Left ventricle myocardium inferior (tissue), 1 donor: ENCODE data around the gene C5orf58. TPM values are rescaled to one million over a fixed set of nuclear protein-coding genes. Genes with fewer than 3 reads are reported as not detected.

Experiments
- DNase-seq: peaks from one replicate; pipeline ENCODE4 v3.0.0-alpha.2; 2020
- H3K27ac ChIP-seq: fragments of 200-600 bp; replicated peaks from 2 replicates; pipeline ENCODE4 v1.8.0; 2021
- H3K27me3 ChIP-seq: fragments of 200-600 bp; 2 replicates; pipeline ENCODE4 v1.8.0; 2021; ENCODE audit warnings: low read depth
- H3K36me3 ChIP-seq: fragments of 200-600 bp; 2 replicates; pipeline ENCODE4 v1.8.0; 2021
- H3K4me1 ChIP-seq: fragments of 200-600 bp; 2 replicates; pipeline ENCODE4 v1.8.0; 2021
- H3K4me3 ChIP-seq: fragments of 200-600 bp; 2 replicates; pipeline ENCODE4 v1.8.0; 2021; ENCODE audit warnings: mild to moderate bottlenecking, moderate library complexity
- H3K9me3 ChIP-seq: fragments of 200-600 bp; replicated peaks from 2 replicates; pipeline ENCODE4 v1.8.0; 2021
- intact Hi-C: fragments of 100-400 bp; cut with micrococcal nuclease; formaldehyde crosslinking; loops from one replicate; pipeline ENCODE4 v1.11.0; 2022
- total RNA-seq: library from RNA; stranded (reverse); fragmentation: NEBNext Ultra II Directional; extraction: Animal tissue kit (Norgen Biotek cat#: 25700); gene quantifications from one replicate; pipeline ENCODE4 v1.2.1, GENCODE V29; 2021
- TF ChIP-seq, protein P1 (sequence below): fragments of 200-600 bp; IDR thresholded peaks from 2 replicates; pipeline ENCODE4 v1.8.0; 2021; ENCODE audit warnings: antibody characterized with exemption, mild to moderate bottlenecking, borderline replicate concordance
- donor health status: DM: no; HTN: yes; CAD: no; lungs with severe emphysema.

C5orf58 gene
- total RNA-seq, 1 donor from 2014 or later, result 1.0 TPM

DNA sequence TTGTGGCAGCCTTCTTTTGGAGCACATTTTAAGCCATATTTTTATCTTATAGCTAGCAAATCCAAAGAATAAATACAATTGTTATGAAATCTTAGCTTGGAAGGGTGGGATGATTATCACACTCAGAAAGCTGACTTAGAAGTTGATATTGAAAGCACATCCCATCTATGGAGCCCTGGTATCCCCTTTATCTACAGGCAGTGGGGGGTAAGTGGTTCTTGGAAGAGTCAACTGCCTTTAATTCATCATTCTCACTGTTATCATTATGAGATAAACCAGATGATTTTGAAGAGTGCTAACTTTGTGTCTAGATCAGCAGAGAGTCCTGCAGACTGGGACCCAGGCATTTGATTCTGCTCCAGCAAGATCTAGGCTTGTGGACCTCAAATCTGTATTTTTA, 61.8 kb downstream of the C5orf58 start:
- no peak for DNase-seq
- TF ChIP-seq, protein P1, sequence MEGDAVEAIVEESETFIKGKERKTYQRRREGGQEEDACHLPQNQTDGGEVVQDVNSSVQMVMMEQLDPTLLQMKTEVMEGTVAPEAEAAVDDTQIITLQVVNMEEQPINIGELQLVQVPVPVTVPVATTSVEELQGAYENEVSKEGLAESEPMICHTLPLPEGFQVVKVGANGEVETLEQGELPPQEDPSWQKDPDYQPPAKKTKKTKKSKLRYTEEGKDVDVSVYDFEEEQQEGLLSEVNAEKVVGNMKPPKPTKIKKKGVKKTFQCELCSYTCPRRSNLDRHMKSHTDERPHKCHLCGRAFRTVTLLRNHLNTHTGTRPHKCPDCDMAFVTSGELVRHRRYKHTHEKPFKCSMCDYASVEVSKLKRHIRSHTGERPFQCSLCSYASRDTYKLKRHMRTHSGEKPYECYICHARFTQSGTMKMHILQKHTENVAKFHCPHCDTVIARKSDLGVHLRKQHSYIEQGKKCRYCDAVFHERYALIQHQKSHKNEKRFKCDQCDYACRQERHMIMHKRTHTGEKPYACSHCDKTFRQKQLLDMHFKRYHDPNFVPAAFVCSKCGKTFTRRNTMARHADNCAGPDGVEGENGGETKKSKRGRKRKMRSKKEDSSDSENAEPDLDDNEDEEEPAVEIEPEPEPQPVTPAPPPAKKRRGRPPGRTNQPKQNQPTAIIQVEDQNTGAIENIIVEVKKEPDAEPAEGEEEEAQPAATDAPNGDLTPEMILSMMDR, result no peak
- peaks cover 8% of the 10 kb centered on the region for H3K36me3 ChIP-seq
- H3K4me1 ChIP-seq, result peaks cover 15% of the 10 kb centered on the region
- H3K27ac ChIP-seq, result no peak overlapping the region
- intact Hi-C loops, result no loop called here
- no peaks in the 10 kb centered on the region for H3K27me3 ChIP-seq
- peaks cover 5% of the 10 kb centered on the region for H3K9me3 ChIP-seq
- no peak overlapping the region for H3K4me3 ChIP-seq

Other genes starting within 250 kb of the C5orf58 start
- gene FOXI1, start 127.1 kb upstream of the C5orf58 start, total RNA-seq, result not detected
- 3.9 TPM for gene LCP2, start 64.8 kb downstream of the C5orf58 start, total RNA-seq
- 1.3 TPM for gene KCNMB1, start 156.4 kb downstream of the C5orf58 start, total RNA-seq